Endodermal cell (in vitro differentiated cells): ENCODE data around the gene ABTB2. TPM values are rescaled to one million over a fixed set of nuclear protein-coding genes. Genes with fewer than 3 reads are reported as not detected.

Source experiments
- DNase-seq: peaks from one replicate; pipeline ENCODE4 v3.0.0-alpha.2; 2017
- H3K27ac ChIP-seq: 2 replicates; pipeline ENCODE4 v1.5.1; 2013; ENCODE audit warnings: mild to moderate bottlenecking, low read depth, low read length, moderate library complexity
- H3K27me3 ChIP-seq: 2 replicates; pipeline ENCODE4 v1.6.1; 2013; ENCODE audit warnings: mild to moderate bottlenecking, low read length, moderate library complexity; ENCODE audit not compliant: insufficient read depth, control insufficient read depth, poor library complexity, severe bottlenecking
- H3K36me3 ChIP-seq: 2 replicates; pipeline ENCODE4 v1.7.0; 2013; ENCODE audit warnings: mild to moderate bottlenecking, low read length, moderate library complexity; ENCODE audit not compliant: control insufficient read depth, insufficient read depth
- H3K4me1 ChIP-seq: one replicate; pipeline ENCODE4 v1.7.0; 2013; ENCODE audit warnings: low read length; ENCODE audit not compliant: control insufficient read depth, insufficient read depth
- H3K4me3 ChIP-seq: 2 replicates; pipeline ENCODE4 v1.5.1; 2013; ENCODE audit warnings: mild to moderate bottlenecking, low read length, moderate library complexity
- H3K9ac ChIP-seq: 2 replicates; pipeline ENCODE4 v1.6.1; 2013; ENCODE audit warnings: mild to moderate bottlenecking, low read length, moderate library complexity; ENCODE audit not compliant: poor library complexity, severe bottlenecking; ENCODE audit errors: extremely low read depth
- H3K9me3 ChIP-seq: 2 replicates; pipeline ENCODE4 v1.6.1; 2013; ENCODE audit warnings: mild to moderate bottlenecking, low read length, moderate library complexity; ENCODE audit not compliant: control insufficient read depth
- H3K27ac Mint-ChIP-seq: 2 replicates; pipeline ENCODE4 v1.8.0; 2020; ENCODE audit warnings: mixed read lengths
- H3K27me3 Mint-ChIP-seq: 2 replicates; pipeline ENCODE4 v1.8.0; 2021; ENCODE audit warnings: mild to moderate bottlenecking, mixed read lengths; ENCODE audit not compliant: insufficient read depth
- H3K36me3 Mint-ChIP-seq: 2 replicates; pipeline ENCODE4 v1.8.0; 2020; ENCODE audit warnings: low read depth, mixed read lengths
- H3K4me1 Mint-ChIP-seq: 2 replicates; pipeline ENCODE4 v1.8.0; 2020; ENCODE audit warnings: mixed read lengths
- H3K4me3 Mint-ChIP-seq: 2 replicates; pipeline ENCODE4 v1.8.0; 2020; ENCODE audit warnings: mild to moderate bottlenecking, moderate library complexity, mixed read lengths
- H3K9me3 Mint-ChIP-seq: 2 replicates; pipeline ENCODE4 v1.8.0; 2020; ENCODE audit warnings: mild to moderate bottlenecking, mixed read lengths
- WGBS, 2 experiments: methylation state at CpG; one replicate each; pipeline versions ENCODE4 v1.1.5 to v1.1.7; 2013; ENCODE audit warnings: missing lambda C conversion rate in 2 of 2, mixed read lengths in 1 of 2; ENCODE audit not compliant: insufficient coverage in 1 of 2, insufficient read length in 1 of 2; 5-methylcytosine and 5-hydroxymethylcytosine counted together
- total RNA-seq, 2 donors: library from RNA; stranded (reverse); fragmentation: NEBNext Ultra II Directional in 1 of 2; extraction: Animal tissue kit (Norgen Biotek cat#: 25700) in 1 of 2; gene quantifications; 2 replicates in 1 of 2; 3 replicates in 1 of 2; pipeline ENCODE4 v1.2.1, GENCODE V29; 2021
- TF ChIP-seq, protein P1 (sequence below): fragments of 200-600 bp; sonication (generic); conservative IDR thresholded peaks from 2 replicates; pipeline ENCODE4 v1.5.0; 2021; ENCODE audit warnings: antibody characterized with exemption, mild to moderate bottlenecking

The ABTB2 gene
- total RNA-seq, 2 donors from 2014 or later = 2.9 to 5.2 TPM

DNA sequence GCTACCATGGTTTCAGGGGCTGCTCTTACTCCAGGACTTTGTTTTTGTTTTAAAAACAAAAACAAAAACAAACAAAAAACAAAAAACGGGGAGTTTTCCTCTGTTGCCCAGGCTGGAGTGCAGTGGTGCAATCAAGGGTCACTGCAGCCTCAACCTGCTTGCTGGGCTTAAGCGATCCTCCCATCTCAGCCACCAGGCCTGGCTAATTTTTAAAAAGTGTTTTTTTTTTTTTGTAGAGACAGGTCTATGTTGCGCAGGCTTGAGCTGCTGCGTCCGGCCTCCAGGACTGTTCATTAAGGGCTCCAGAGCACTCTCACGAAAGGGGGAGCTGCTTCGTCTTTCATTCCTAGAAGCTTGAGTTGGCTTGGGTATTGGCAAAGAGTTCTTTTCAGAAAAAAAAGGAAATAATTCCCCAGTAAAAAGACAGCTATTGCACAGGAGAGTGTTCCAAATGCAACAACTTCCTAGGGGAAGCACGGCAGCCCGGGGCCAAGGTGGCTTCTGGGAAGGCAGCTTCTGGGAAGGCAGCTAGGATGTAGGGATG is 173.9 kb downstream of the ABTB2 start:
- no peak overlapping the region for H3K4me3 ChIP-seq
- Mint-ChIP-seq H3K4me1 (peaks cover 16% of the 10 kb centered on the region), H3K27me3 (no peaks in the 10 kb centered on the region), H3K4me3 (no peak overlapping the region), H3K9me3 (no peaks in the 10 kb centered on the region), H3K36me3 (no peaks in the 10 kb centered on the region), H3K27ac (no peak overlapping the region)
- WGBS, 2 experiments = 93 to 100% methylated on average over 3 to 9 of the region's 9 CpGs
- no peaks in the 10 kb centered on the region for H3K27me3 ChIP-seq
- TF ChIP-seq, protein P1, sequence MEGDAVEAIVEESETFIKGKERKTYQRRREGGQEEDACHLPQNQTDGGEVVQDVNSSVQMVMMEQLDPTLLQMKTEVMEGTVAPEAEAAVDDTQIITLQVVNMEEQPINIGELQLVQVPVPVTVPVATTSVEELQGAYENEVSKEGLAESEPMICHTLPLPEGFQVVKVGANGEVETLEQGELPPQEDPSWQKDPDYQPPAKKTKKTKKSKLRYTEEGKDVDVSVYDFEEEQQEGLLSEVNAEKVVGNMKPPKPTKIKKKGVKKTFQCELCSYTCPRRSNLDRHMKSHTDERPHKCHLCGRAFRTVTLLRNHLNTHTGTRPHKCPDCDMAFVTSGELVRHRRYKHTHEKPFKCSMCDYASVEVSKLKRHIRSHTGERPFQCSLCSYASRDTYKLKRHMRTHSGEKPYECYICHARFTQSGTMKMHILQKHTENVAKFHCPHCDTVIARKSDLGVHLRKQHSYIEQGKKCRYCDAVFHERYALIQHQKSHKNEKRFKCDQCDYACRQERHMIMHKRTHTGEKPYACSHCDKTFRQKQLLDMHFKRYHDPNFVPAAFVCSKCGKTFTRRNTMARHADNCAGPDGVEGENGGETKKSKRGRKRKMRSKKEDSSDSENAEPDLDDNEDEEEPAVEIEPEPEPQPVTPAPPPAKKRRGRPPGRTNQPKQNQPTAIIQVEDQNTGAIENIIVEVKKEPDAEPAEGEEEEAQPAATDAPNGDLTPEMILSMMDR = no peak
- no peak for DNase-seq
- H3K4me1 ChIP-seq = peaks cover 8% of the 10 kb centered on the region
- H3K27ac ChIP-seq = no peak overlapping the region
- no peaks in the 10 kb centered on the region for H3K9me3 ChIP-seq
- H3K36me3 ChIP-seq = peaks cover 10% of the 10 kb centered on the region
- no peak overlapping the region for H3K9ac ChIP-seq

DNA sequence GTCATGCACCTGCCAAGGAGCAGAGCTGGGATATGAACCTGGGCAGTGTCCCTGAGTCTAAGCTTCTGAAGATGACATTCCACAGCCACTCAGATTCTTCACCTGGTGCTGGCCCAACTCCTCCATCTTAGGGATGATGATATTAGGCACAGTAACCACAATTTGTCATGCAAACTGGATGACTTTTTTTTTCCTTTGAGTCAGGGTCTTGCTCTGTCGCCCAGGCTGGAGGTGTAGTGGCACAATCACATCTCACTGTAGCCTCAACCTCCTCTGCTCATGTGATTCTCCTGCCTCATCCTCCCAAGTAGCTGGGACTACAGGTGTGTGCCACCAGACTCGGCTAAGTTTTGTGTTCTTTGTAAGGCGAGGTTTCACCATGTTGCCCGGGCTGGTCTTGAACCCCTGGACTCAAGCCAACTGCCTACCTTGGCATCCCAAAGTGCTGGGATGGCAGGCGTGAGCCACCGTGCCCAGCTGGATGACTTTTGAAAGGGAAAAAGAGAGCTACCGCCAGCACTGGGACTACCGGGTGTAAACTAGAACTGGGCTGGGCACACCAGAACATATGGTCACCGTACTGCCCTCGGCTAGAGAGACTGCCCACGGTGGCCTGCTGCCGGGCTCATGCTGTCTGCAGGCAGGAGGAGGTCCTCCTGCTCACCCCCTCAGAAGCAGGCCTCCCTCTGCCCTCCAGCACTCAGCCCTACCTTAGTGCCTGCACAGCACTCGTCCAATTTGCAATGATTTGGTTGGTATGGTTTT is 174.7 kb downstream of the ABTB2 start:
- no peaks in the 10 kb centered on the region for H3K27me3 ChIP-seq
- H3K4me1 Mint-ChIP-seq = peaks cover 9% of the 10 kb centered on the region

DNA sequence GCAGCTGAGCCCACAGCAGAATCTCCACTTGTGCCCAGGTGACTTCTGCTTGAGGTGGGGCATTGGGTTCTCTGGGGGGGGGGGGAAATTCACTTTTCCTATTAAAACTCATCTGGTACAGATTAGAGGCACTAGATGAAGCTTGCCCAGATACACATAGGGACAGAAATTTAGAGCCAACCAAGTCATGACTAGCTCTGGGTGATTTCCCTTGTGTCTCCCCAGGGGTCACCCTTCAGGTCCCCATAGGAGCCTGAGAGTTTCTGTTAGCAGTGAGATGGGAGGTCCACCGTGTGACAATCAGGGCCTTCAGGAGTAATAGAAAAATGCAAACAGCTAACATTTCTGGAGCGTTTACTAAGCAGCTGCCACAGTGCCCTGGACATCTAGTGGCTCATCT is 175.4 kb downstream of the ABTB2 start:
- Mint-ChIP-seq H3K36me3 (no peaks in the 10 kb centered on the region), H3K9me3 (no peaks in the 10 kb centered on the region), H3K27me3 (no peaks in the 10 kb centered on the region), H3K4me3 (no peak overlapping the region), H3K4me1 (peaks cover 9% of the 10 kb centered on the region), H3K27ac (no peak overlapping the region)
- Histone ChIP-seq H3K9me3 (no peaks in the 10 kb centered on the region), H3K36me3 (peaks cover 7% of the 10 kb centered on the region), H3K27me3 (no peaks in the 10 kb centered on the region), H3K4me1 (peaks cover 4% of the 10 kb centered on the region), H3K27ac (no peak overlapping the region), H3K9ac (no peak overlapping the region), H3K4me3 (no peak overlapping the region)
- TF ChIP-seq, protein P1 = no peak
- DNase-seq = no peak
- WGBS, 2 experiments = 88 to 100% methylated on average over 2 of the region's 2 CpGs

More for the DNA sequence above, 174.7 kb downstream of the ABTB2 start:
- no peaks in the 10 kb centered on the region for H3K9me3 Mint-ChIP-seq
- 87 to 93% methylated on average over 7 to 13 of the region's 13 CpGs for WGBS, 2 experiments
- no peak overlapping the region for H3K9ac ChIP-seq
- H3K27ac ChIP-seq = no peak overlapping the region
- no peak overlapping the region for H3K4me3 Mint-ChIP-seq
- H3K9me3 ChIP-seq = no peaks in the 10 kb centered on the region
- peaks cover 4% of the 10 kb centered on the region for H3K4me1 ChIP-seq
- DNase-seq = no peak
- no peaks in the 10 kb centered on the region for H3K27me3 Mint-ChIP-seq
- TF ChIP-seq, protein P1 = no peak
- H3K27ac Mint-ChIP-seq = no peak overlapping the region
- H3K36me3 ChIP-seq = peaks cover 10% of the 10 kb centered on the region
- H3K4me3 ChIP-seq = no peak overlapping the region
- H3K36me3 Mint-ChIP-seq = no peaks in the 10 kb centered on the region
